NT2/D1 (cell line): ENCODE measurements around the gene GRK5.

Source experiments
- DNase-seq: peaks from one replicate; pipeline ENCODE4 v3.0.0-alpha.2; 2011; ENCODE audit warnings: low read depth, low spot score
- H3K27me3 ChIP-seq: 2 replicates; pipeline ENCODE4 v1.6.0; 2011; ENCODE audit warnings: mild to moderate bottlenecking; ENCODE audit not compliant: insufficient read length, insufficient read depth
- H3K36me3 ChIP-seq: 2 replicates; pipeline ENCODE4 v1.6.1; 2011; ENCODE audit warnings: mild to moderate bottlenecking, low read length, mixed read lengths; ENCODE audit not compliant: insufficient read depth, insufficient read length
- H3K4me1 ChIP-seq: 2 replicates; pipeline ENCODE4 v1.5.1; 2011; ENCODE audit not compliant: insufficient read depth, insufficient read length
- H3K4me3 ChIP-seq: 2 replicates; pipeline ENCODE4 v1.5.1; 2011; ENCODE audit warnings: low read depth; ENCODE audit not compliant: insufficient read length
- H3K9ac ChIP-seq: 2 replicates; pipeline ENCODE4 v1.6.0; 2011; ENCODE audit warnings: low read depth; ENCODE audit not compliant: insufficient read length
- H3K9me3 ChIP-seq: 2 replicates; pipeline ENCODE4 v1.5.1; 2011; ENCODE audit warnings: mild to moderate bottlenecking, low read length; ENCODE audit not compliant: insufficient read depth
- SUZ12 ChIP-seq: IDR thresholded peaks from 2 replicates; pipeline ENCODE4 v1.6.1; 2011; ENCODE audit not compliant: insufficient read length, insufficient read depth; ENCODE audit errors: extremely low read depth
- YY1 ChIP-seq: IDR thresholded peaks from 2 replicates; pipeline ENCODE4 v1.6.1; 2011; ENCODE audit not compliant: insufficient read length, insufficient read depth
- ZNF274 ChIP-seq: IDR thresholded peaks from 2 replicates; pipeline ENCODE4 v1.6.1; 2011; ENCODE audit warnings: mild to moderate bottlenecking, low read depth, low read length

Gene GRK5

DNA sequence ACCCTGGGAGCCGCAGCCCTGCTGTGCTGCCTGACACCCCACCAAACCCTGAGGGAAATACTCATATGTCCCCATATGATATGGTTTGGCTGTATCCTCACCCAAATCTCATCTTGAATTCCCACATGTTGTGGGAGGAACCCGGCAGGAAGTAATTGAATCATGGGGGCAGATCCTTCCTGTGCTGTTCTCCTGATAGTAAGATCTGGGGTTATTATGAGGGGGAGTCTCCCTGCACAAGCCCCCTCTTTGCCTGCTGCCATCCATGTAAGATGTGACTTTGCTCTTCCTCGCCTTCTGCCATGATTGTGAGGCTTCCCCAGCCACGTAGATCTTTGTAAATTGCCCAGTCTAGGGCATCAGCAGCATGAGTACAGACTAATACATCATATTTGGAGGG, 266.4 kb downstream of the GRK5 start:
- no peak for TF ChIP-seq YY1
- TF ChIP-seq SUZ12: no peak
- TF ChIP-seq ZNF274: no peak
- H3K27me3 ChIP-seq: peaks cover 96% of the 10 kb centered on the region

GRCh38 chr10:119474606-119475005, 267.2 kb downstream of the GRK5 start:
- Histone ChIP-seq H3K36me3 (no peaks in the 10 kb centered on the region), H3K9ac (no peak overlapping the region), H3K4me3 (no peak overlapping the region), H3K4me1 (peaks cover 3% of the 10 kb centered on the region), H3K27me3 (peaks cover 97% of the 10 kb centered on the region), H3K9me3 (no peaks in the 10 kb centered on the region)
- TF ChIP-seq YY1 (no peak), SUZ12 (no peak), ZNF274 (no peak)
- DNase-seq: no peak

More for the DNA sequence above, 266.4 kb downstream of the GRK5 start:
- Histone ChIP-seq H3K9ac (no peak overlapping the region), H3K36me3 (no peaks in the 10 kb centered on the region), H3K4me1 (no peaks in the 10 kb centered on the region), H3K9me3 (no peaks in the 10 kb centered on the region), H3K4me3 (no peak overlapping the region)
- DNase-seq: no peak

- H3K4me3 ChIP-seq: no peak overlapping the region
- peaks cover 92% of the 10 kb centered on the region for H3K27me3 ChIP-seq
- peaks cover 3% of the 10 kb centered on the region for H3K4me1 ChIP-seq
- no peaks in the 10 kb centered on the region for H3K36me3 ChIP-seq
- H3K9me3 ChIP-seq: no peaks in the 10 kb centered on the region
- TF ChIP-seq SUZ12: no peak
- TF ChIP-seq ZNF274: no peak
- TF ChIP-seq YY1: no peak
- DNase-seq: no peak
- no peak overlapping the region for H3K9ac ChIP-seq
Measured at GRCh38 chr10:119477444-119477843, 270.1 kb downstream of the GRK5 start.

- no peak for TF ChIP-seq ZNF274
- no peak for TF ChIP-seq YY1
- no peak for TF ChIP-seq SUZ12
- Histone ChIP-seq H3K4me1 (peaks cover 3% of the 10 kb centered on the region), H3K9ac (no peak overlapping the region), H3K9me3 (no peaks in the 10 kb centered on the region), H3K36me3 (no peaks in the 10 kb centered on the region), H3K27me3 (peaks cover 93% of the 10 kb centered on the region), H3K4me3 (no peak overlapping the region)
- no peak for DNase-seq
Measured at GRCh38 chr10:119478111-119478802, 270.9 kb downstream of the GRK5 start.

- H3K9me3 ChIP-seq: no peaks in the 10 kb centered on the region
- no peak for DNase-seq
- H3K36me3 ChIP-seq: no peaks in the 10 kb centered on the region
- no peak for TF ChIP-seq ZNF274
- TF ChIP-seq YY1: no peak
- TF ChIP-seq SUZ12: no peak
- H3K27me3 ChIP-seq: peaks cover 94% of the 10 kb centered on the region
- peaks cover 3% of the 10 kb centered on the region for H3K4me1 ChIP-seq
- H3K4me3 ChIP-seq: no peak overlapping the region
- no peak overlapping the region for H3K9ac ChIP-seq
Measured at GRCh38 chr10:119478811-119479341, 271.5 kb downstream of the GRK5 start.

DNA sequence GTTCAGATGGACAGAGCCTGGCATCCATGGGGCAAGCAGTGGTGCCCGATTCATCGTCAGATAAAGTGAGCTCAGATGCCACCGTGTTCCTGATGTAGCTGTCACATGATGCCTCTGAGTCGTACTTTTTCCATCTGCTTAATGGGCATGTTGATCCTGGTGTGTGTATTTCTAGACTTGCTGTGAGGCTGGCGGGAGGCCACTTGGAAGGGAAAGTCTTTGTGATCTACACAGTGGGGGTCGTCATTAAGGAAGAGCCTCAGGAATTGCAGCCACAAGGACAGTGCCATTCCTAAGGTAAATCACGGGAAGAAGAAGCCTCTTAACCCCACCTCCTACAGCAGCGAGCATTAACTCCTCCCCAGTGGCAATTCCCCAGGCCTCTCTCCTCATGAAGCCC, 272.2 kb downstream of the GRK5 start:
- Histone ChIP-seq H3K36me3 (no peaks in the 10 kb centered on the region), H3K27me3 (peaks cover 87% of the 10 kb centered on the region), H3K9ac (no peak overlapping the region), H3K4me3 (no peak overlapping the region), H3K9me3 (no peaks in the 10 kb centered on the region), H3K4me1 (peaks cover 3% of the 10 kb centered on the region)
- DNase-seq: peak; percentile 57
- TF ChIP-seq SUZ12 (no peak), ZNF274 (no peak), YY1 (no peak)

DNA sequence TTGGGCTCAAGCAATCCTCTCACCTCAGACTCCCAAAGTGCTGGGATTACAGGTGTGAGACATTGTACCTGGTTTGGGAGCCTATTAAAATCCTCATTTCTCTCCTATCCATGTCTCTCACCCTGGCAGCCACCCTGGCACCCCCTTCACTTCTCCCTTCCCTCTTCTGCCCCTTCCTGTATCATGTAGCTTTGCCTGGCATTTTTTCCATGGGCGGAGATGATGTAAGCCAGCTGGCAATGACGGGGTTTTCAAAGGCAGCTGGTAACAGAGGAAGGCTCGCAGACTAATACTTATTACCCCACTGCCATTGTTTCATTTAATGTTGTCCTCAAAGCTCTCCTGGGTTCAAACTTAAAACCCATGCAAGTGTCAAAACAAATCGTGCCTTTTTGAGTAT, 273.3 kb downstream of the GRK5 start:
- H3K36me3 ChIP-seq: no peaks in the 10 kb centered on the region
- H3K9ac ChIP-seq: no peak overlapping the region
- DNase-seq: no peak
- no peaks in the 10 kb centered on the region for H3K9me3 ChIP-seq
- no peak for TF ChIP-seq SUZ12
- TF ChIP-seq YY1: no peak
- TF ChIP-seq ZNF274: no peak
- H3K27me3 ChIP-seq: peaks cover 82% of the 10 kb centered on the region
- no peak overlapping the region for H3K4me3 ChIP-seq
- peaks cover 3% of the 10 kb centered on the region for H3K4me1 ChIP-seq
